B cell (primary cell): ENCODE results near the gene TKT. TPM values are rescaled to one million over a fixed set of nuclear protein-coding genes. Genes with fewer than 3 reads are reported as not detected.
A peak's percentile ranks its signal among the peaks of the same experiment; 100 is the strongest.

Source experiments
- ATAC-seq: fragments of 200-7000 bp; cut with Tn5 transposase; one replicate; pipeline ENCODE4 v1.10.0; 2021; ENCODE audit warnings: low read depth, mild to moderate bottlenecking, moderate number of reproducible peaks, moderate library complexity
- CTCF ChIA-PET: fragments of 350-600 bp; sonication (Branson Sonifier 250); formaldehyde crosslinking; loops from one replicate; lab custom pipeline; 2021; ENCODE audit warnings: antibody characterized with exemption, inconsistent platforms; lab: Charles Lee
- POLR2A ChIA-PET: fragments of 350-600 bp; sonication (Branson Sonifier 250); formaldehyde crosslinking; loops from one replicate; lab custom pipeline; 2021; ENCODE audit warnings: antibody characterized with exemption; lab: Charles Lee
- DNase-seq: peaks from one replicate; pipeline ENCODE4 v3.0.0; 2013
- H2AFZ ChIP-seq: 2 replicates; pipeline ENCODE4 v1.6.1; 2012; ENCODE audit warnings: mild to moderate bottlenecking, low read depth, low read length; ENCODE audit not compliant: insufficient read depth, poor library complexity, severe bottlenecking
- H3K27ac ChIP-seq, 2 donors: 1 replicate in 1 of 2; 2 replicates in 1 of 2; pipeline ENCODE4 v1.5.1; 2012 to 2013; ENCODE audit warnings: low read length in 2 of 2, mild to moderate bottlenecking in 2 of 2, moderate library complexity in 1 of 2
- H3K27me3 ChIP-seq, 4 experiments: fragments of 200-600 bp in 1 of 4; sonication (generic) in 1 of 4; replicated peaks in 1 of 4; 1 replicate in 2 of 4; 2 replicates in 2 of 4; pipeline versions ENCODE4 v1.6.1 to v1.7.0; 2013 to 2016; ENCODE audit warnings: low read length in 3 of 4, mild to moderate bottlenecking in 2 of 4, mixed read lengths in 1 of 4, moderate library complexity in 1 of 4; ENCODE audit not compliant: insufficient read depth in 4 of 4, control insufficient read depth in 3 of 4; ENCODE audit errors: control extremely low read depth in 1 of 4
- H3K36me3 ChIP-seq, 2 experiments: replicated peaks in 1 of 2; 1 replicate in 1 of 2; 2 replicates in 1 of 2; pipeline versions ENCODE4 v1.6.1 to v1.7.1; 2013; ENCODE audit warnings: low read length in 1 of 2; ENCODE audit not compliant: insufficient read depth in 2 of 2, control insufficient read depth in 1 of 2; ENCODE audit errors: control extremely low read depth in 1 of 2, extremely low read depth in 1 of 2
- H3K4me1 ChIP-seq, 2 donors: fragments of 200-600 bp in 1 of 2; sonication (generic) in 1 of 2; 1 replicate in 1 of 2; 2 replicates in 1 of 2; pipeline versions ENCODE4 v1.5.1 to v1.6.1; 2013 to 2017; ENCODE audit warnings: low read length in 2 of 2; ENCODE audit not compliant: control insufficient read depth in 2 of 2, insufficient read depth in 2 of 2
- H3K4me2 ChIP-seq: replicated peaks from 2 replicates; pipeline ENCODE3; 2012; ENCODE audit warnings: mild to moderate bottlenecking, low read depth, low read length; ENCODE audit not compliant: poor library complexity, severe bottlenecking
- H3K4me3 ChIP-seq, 5 experiments: fragments of 200-600 bp in 1 of 5; sonication (generic) in 1 of 5; 1 replicate in 3 of 5; 2 replicates in 2 of 5; pipeline versions ENCODE4 v1.5.1 to v1.7.0; 2011 to 2016; ENCODE audit warnings: low read length in 4 of 5, mild to moderate bottlenecking in 4 of 5, low read depth in 2 of 5, control low read depth in 1 of 5, moderate library complexity in 1 of 5; ENCODE audit not compliant: insufficient read depth in 1 of 5; ENCODE audit errors: control extremely low read depth in 1 of 5, extremely low read depth in 1 of 5
- H3K79me2 ChIP-seq: fragments of 200-600 bp; sonication (generic); one replicate; pipeline ENCODE4 v1.6.0; 2016; ENCODE audit warnings: low read length; ENCODE audit not compliant: control insufficient read depth, insufficient read depth
- H3K9ac ChIP-seq: fragments of 200-600 bp; sonication (generic); 2 replicates; pipeline ENCODE4 v1.6.1; 2017; ENCODE audit warnings: mild to moderate bottlenecking, low read length, moderate library complexity
- H3K9me3 ChIP-seq, 3 donors: one replicate each; pipeline versions ENCODE4 v1.6.1 to v1.7.1; 2013; ENCODE audit warnings: low read length in 2 of 3; ENCODE audit not compliant: control insufficient read depth in 2 of 3, insufficient read depth in 1 of 3; ENCODE audit errors: control extremely low read depth in 1 of 3
- H4K20me1 ChIP-seq: 2 replicates; pipeline ENCODE4 v1.6.0; 2012; ENCODE audit warnings: mild to moderate bottlenecking, low read length; ENCODE audit not compliant: insufficient read depth, control insufficient read depth, poor library complexity, severe bottlenecking
- H3K27ac Mint-ChIP-seq: one replicate; pipeline ENCODE4 v1.8.0; 2021; ENCODE audit warnings: mixed read lengths
- H3K27me3 Mint-ChIP-seq: one replicate; pipeline ENCODE4 v1.8.0; 2021; ENCODE audit warnings: mixed read lengths
- H3K4me1 Mint-ChIP-seq: one replicate; pipeline ENCODE4 v1.8.0; 2021; ENCODE audit warnings: mixed read lengths
- H3K4me3 Mint-ChIP-seq: one replicate; pipeline ENCODE4 v1.8.0; 2021; ENCODE audit warnings: mixed read lengths
- H3K9me3 Mint-ChIP-seq: one replicate; pipeline ENCODE4 v1.8.0; 2022; ENCODE audit warnings: mixed read lengths; ENCODE audit not compliant: insufficient read depth
- EZH2 ChIP-seq: IDR thresholded peaks from 2 replicates; pipeline ENCODE4 v1.6.1; 2012; ENCODE audit warnings: borderline replicate concordance, low read depth, mild to moderate bottlenecking, moderate library complexity, low read length; ENCODE audit not compliant: insufficient read depth, poor library complexity, severe bottlenecking
- WGBS: methylation state at CpG from one replicate; pipeline ENCODE4 v1.1.5; 2013; ENCODE audit warnings: missing lambda C conversion rate; ENCODE audit not compliant: insufficient coverage; 5-methylcytosine and 5-hydroxymethylcytosine counted together
- intact Hi-C: fragments of 100-400 bp; cut with micrococcal nuclease; formaldehyde crosslinking; loops from one replicate; pipeline ENCODE4 v1.10.0; 2022
- polyA plus RNA-seq: library from polyadenylated mRNA; depleted of rRNA; stranded (reverse); fragments of >200 nt; gene quantifications from 2 replicates; pipeline ENCODE4 v1.2.3, GENCODE V29; 2012
- total RNA-seq, 2 donors: library from RNA; stranded (reverse); fragments of 120-200 nt in 1 of 2; gene quantifications; 1 replicate in 1 of 2; 2 replicates in 1 of 2; pipeline versions ENCODE4 v1.2.3 to v1.2.4, GENCODE V29; 2013 to 2022
- TF ChIP-seq, protein P1 (sequence below): fragments of 200-600 bp; IDR thresholded peaks from one replicate; pipeline ENCODE4 v1.8.0; 2022; ENCODE audit warnings: antibody characterized with exemption, mild to moderate bottlenecking

TKT gene
- total and polyA plus RNA-seq, 2 donors (not counting 1 experiment from before 2014, with no cell fraction given) = 69.5 to 81.0 TPM

DNA sequence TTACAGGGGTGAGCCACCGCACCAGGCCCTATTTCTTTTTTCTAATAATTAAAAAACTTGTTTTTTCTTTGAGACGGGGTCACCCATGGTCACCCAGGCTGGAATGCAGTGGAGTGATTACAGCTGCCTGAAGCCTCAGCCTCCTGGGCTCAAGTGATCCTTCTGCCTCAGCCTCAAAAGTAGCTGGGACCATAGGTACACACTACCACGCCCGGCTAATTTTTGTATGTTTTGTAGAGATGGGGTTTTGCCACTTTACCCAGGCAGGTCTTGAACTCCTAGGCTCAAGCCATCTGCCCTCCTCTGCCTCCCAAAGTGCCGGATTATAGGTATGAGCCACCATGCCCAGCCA lies 858 bp upstream of the TKT start:
- Mint-ChIP-seq H3K9me3 (no peaks in the 10 kb centered on the region), H3K27me3 (no peaks in the 10 kb centered on the region), H3K4me3 (peak overlapping the region; percentile 18), H3K27ac (peak overlapping the region; percentile 39), H3K4me1 (peaks cover 30% of the 10 kb centered on the region)
- no peak overlapping the region for H3K4me2 ChIP-seq
- no peaks in the 10 kb centered on the region for H3K36me3 ChIP-seq
- H2AFZ ChIP-seq = no peak overlapping the region
- POLR2A ChIA-PET = no interaction called here
- H3K4me1 ChIP-seq = peaks cover 25 to 36% of the 10 kb centered on the region in 2 donors
- no peak for DNase-seq
- intact Hi-C loops = loop anchor here (1.0 to 10.0 kb wide), 5 partner anchors 74 to 362 kb away; partner anchors contain the start of genes DCP1A, RFT1 and STIMATE
- CTCF ChIA-PET = no interaction called here
- H4K20me1 ChIP-seq = peaks cover 27% of the 10 kb centered on the region
- no peaks in the 10 kb centered on the region for H3K9me3 ChIP-seq
- no peak overlapping the region for H3K9ac ChIP-seq
- no peak overlapping the region for H3K27ac ChIP-seq
- H3K4me3 ChIP-seq = no peak overlapping the region
- TF ChIP-seq, protein P1, sequence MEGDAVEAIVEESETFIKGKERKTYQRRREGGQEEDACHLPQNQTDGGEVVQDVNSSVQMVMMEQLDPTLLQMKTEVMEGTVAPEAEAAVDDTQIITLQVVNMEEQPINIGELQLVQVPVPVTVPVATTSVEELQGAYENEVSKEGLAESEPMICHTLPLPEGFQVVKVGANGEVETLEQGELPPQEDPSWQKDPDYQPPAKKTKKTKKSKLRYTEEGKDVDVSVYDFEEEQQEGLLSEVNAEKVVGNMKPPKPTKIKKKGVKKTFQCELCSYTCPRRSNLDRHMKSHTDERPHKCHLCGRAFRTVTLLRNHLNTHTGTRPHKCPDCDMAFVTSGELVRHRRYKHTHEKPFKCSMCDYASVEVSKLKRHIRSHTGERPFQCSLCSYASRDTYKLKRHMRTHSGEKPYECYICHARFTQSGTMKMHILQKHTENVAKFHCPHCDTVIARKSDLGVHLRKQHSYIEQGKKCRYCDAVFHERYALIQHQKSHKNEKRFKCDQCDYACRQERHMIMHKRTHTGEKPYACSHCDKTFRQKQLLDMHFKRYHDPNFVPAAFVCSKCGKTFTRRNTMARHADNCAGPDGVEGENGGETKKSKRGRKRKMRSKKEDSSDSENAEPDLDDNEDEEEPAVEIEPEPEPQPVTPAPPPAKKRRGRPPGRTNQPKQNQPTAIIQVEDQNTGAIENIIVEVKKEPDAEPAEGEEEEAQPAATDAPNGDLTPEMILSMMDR = no peak
- no peak for TF ChIP-seq EZH2
- no peaks in the 10 kb centered on the region for H3K27me3 ChIP-seq
- ATAC-seq = no peak
- WGBS = 100% methylated on average over 1 of the region's 5 CpGs
- H3K79me2 ChIP-seq = peaks cover 37% of the 10 kb centered on the region

- H3K27ac ChIP-seq = peak overlapping the region; percentile 41 to 63
- ATAC-seq = peak; percentile 57
- intact Hi-C loops = loop anchor here (2.0 to 10.0 kb wide), 4 partner anchors 73 to 361 kb away; partner anchors contain the start of genes DCP1A, PRKCD and STIMATE
- ChIA-PET CTCF (interaction anchor here (1.2 to 2.0 kb wide), 2 partner anchors 33 to 60 kb away, joined by 3 to 6 read pairs; no protein-coding TSS in a partner anchor), POLR2A (no interaction called here)
- peak overlapping the region; percentile 72 to 83 (median 75) for H3K4me3 ChIP-seq
- H3K79me2 ChIP-seq = peaks cover 50% of the 10 kb centered on the region
- H3K36me3 ChIP-seq = no peaks in the 10 kb centered on the region
- no peaks in the 10 kb centered on the region for H3K9me3 ChIP-seq
- peaks cover 42% of the 10 kb centered on the region for H3K4me1 Mint-ChIP-seq
- peaks cover 31 to 49% of the 10 kb centered on the region in 2 donors for H3K4me1 ChIP-seq
- peak overlapping the region; percentile 71 for H3K9ac ChIP-seq
- peak overlapping the region; percentile 91 for H3K4me3 Mint-ChIP-seq
- DNase-seq = no peak
- H3K4me2 ChIP-seq = peak overlapping the region; percentile 86
- H3K27me3 ChIP-seq = no peaks in the 10 kb centered on the region
- H3K27ac Mint-ChIP-seq = peak overlapping the region; percentile 81
- H2AFZ ChIP-seq = peak overlapping the region; percentile 84
- H3K27me3 Mint-ChIP-seq = no peaks in the 10 kb centered on the region
- under 1% methylated on average over 44 of the region's 44 CpGs for WGBS
- no peaks in the 10 kb centered on the region for H3K9me3 Mint-ChIP-seq
- no peak for TF ChIP-seq EZH2
- TF ChIP-seq, protein P1 = no peak
- H4K20me1 ChIP-seq = peaks cover 40% of the 10 kb centered on the region
These were observed 423 bp downstream of the TKT start for GRCh38 chr3:53255423-53255774.
